WTC11 (cell line): Measurements from ENCODE around the gene KIRREL3. TPM values are rescaled to one million over a fixed set of nuclear protein-coding genes. Genes with fewer than 3 reads are reported as not detected.

Experiments used
- ATAC-seq: fragments of 200-7000 bp; cut with Tn5 transposase; 2 replicates; pipeline ENCODE4 v1.10.0; 2021; ENCODE audit warnings: mild to moderate bottlenecking, moderate library complexity
- CTCF ChIA-PET: fragments of 300-600 bp; sonication (Branson Sonifier 250); formaldehyde crosslinking; loops from one replicate; lab custom pipeline; 2021; ENCODE audit warnings: antibody characterized with exemption; lab: Charles Lee
- POLR2A ChIA-PET: fragments of 350-600 bp; sonication (Branson Sonifier 250); formaldehyde crosslinking; loops from one replicate; lab custom pipeline; 2021; ENCODE audit warnings: antibody characterized with exemption; lab: Charles Lee
- DNase-seq: peaks from one replicate; pipeline ENCODE4 v3.0.0; 2021; ENCODE audit warnings: low spot score
- H3K27ac Mint-ChIP-seq: 2 replicates; pipeline ENCODE4 v1.8.0; 2021; ENCODE audit warnings: mixed read lengths
- H3K27me3 Mint-ChIP-seq: 2 replicates; pipeline ENCODE4 v1.8.0; 2021; ENCODE audit warnings: low read depth, mild to moderate bottlenecking, moderate library complexity, mixed read lengths
- H3K36me3 Mint-ChIP-seq: 2 replicates; pipeline ENCODE4 v1.8.0; 2021; ENCODE audit warnings: mixed read lengths
- H3K4me1 Mint-ChIP-seq: 2 replicates; pipeline ENCODE4 v1.8.0; 2022; ENCODE audit warnings: mixed read lengths
- H3K4me3 Mint-ChIP-seq: 2 replicates; pipeline ENCODE4 v1.8.0; 2021; ENCODE audit warnings: mild to moderate bottlenecking, moderate library complexity, mixed read lengths
- H3K9me3 Mint-ChIP-seq: 2 replicates; pipeline ENCODE4 v1.8.0; 2021; ENCODE audit warnings: mixed read lengths
- EMX1 ChIP-seq: fragments of 250-450 bp; sonication (Bioruptor Pico); IDR thresholded peaks from 2 replicates; pipeline ENCODE4 v1.8.0; 2021; ENCODE audit warnings: mild to moderate bottlenecking
- ETV6 ChIP-seq: sonication (generic); formaldehyde crosslinking; IDR thresholded peaks from 2 replicates; pipeline ENCODE4 v1.8.1; 2022; ENCODE audit warnings: mild to moderate bottlenecking, missing genetic modification reagents
- FOXK1 ChIP-seq: sonication (generic); formaldehyde crosslinking; IDR thresholded peaks from 2 replicates; pipeline ENCODE4 v1.8.0; 2022; ENCODE audit warnings: mild to moderate bottlenecking, moderate library complexity, missing genetic modification reagents
- JAZF1 ChIP-seq: fragments of 250-450 bp; sonication (Bioruptor Pico); IDR thresholded peaks from 2 replicates; pipeline ENCODE4 v1.9.0; 2021; ENCODE audit warnings: moderate library complexity, mild to moderate bottlenecking, inconsistent platforms
- PRDM15 ChIP-seq: sonication (generic); formaldehyde crosslinking; IDR thresholded peaks from 2 replicates; pipeline ENCODE4 v1.8.0; 2022; ENCODE audit warnings: missing genetic modification reagents
- PRRX2 ChIP-seq: fragments of 250-450 bp; sonication (Bioruptor Pico); IDR thresholded peaks from 2 replicates; pipeline ENCODE4 v1.8.0; 2021; ENCODE audit warnings: mild to moderate bottlenecking
- SMAD3 ChIP-seq: sonication (generic); formaldehyde crosslinking; IDR thresholded peaks from 2 replicates; pipeline ENCODE4 v1.8.0; 2022; ENCODE audit warnings: missing genetic modification reagents, mild to moderate bottlenecking, borderline replicate concordance
- SMAD4 ChIP-seq: sonication (generic); formaldehyde crosslinking; IDR thresholded peaks from 2 replicates; pipeline ENCODE4 v1.8.0; 2022; ENCODE audit warnings: mild to moderate bottlenecking, missing genetic modification reagents
- SP1 ChIP-seq: sonication (generic); formaldehyde crosslinking; conservative IDR thresholded peaks from 2 replicates; pipeline ENCODE4 v1.8.1; 2022; ENCODE audit warnings: missing genetic modification reagents
- TCF7 ChIP-seq: sonication (generic); formaldehyde crosslinking; IDR thresholded peaks from 2 replicates; pipeline ENCODE4 v1.8.0; 2022; ENCODE audit warnings: mild to moderate bottlenecking, low read depth, missing genetic modification reagents, moderate library complexity
- ZNF317 ChIP-seq: sonication (generic); formaldehyde crosslinking; IDR thresholded peaks from 2 replicates; pipeline ENCODE4 v1.8.1; 2023; ENCODE audit warnings: low read depth, mild to moderate bottlenecking, moderate library complexity, missing genetic modification reagents, borderline replicate concordance
- ZNF396 ChIP-seq: fragments of 250-450 bp; sonication (Bioruptor Pico); IDR thresholded peaks from 2 replicates; pipeline ENCODE4 v1.8.0; 2021; ENCODE audit warnings: mild to moderate bottlenecking, moderate library complexity, borderline replicate concordance
- ZNF423 ChIP-seq: fragments of 250-450 bp; sonication (Bioruptor Pico); IDR thresholded peaks from 2 replicates; pipeline ENCODE4 v2.1.2; 2022; ENCODE audit warnings: mild to moderate bottlenecking, moderate library complexity
- ZNF671 ChIP-seq: fragments of 250-450 bp; sonication (Bioruptor Pico); IDR thresholded peaks from 2 replicates; pipeline ENCODE4 v1.8.0; 2021; ENCODE audit warnings: mild to moderate bottlenecking
- total RNA-seq: library from RNA; stranded (reverse); gene quantifications from 3 replicates; pipeline ENCODE4 v1.2.3, GENCODE V29; 2021
- TF ChIP-seq, protein P1 (sequence below): sonication (generic); formaldehyde crosslinking; IDR thresholded peaks from 2 replicates; pipeline ENCODE4 v1.8.1; 2022; ENCODE audit warnings: mild to moderate bottlenecking, moderate library complexity, missing genetic modification reagents
- TF ChIP-seq, protein P2 (sequence below): sonication (generic); formaldehyde crosslinking; IDR thresholded peaks from 2 replicates; pipeline ENCODE4 v1.8.1; 2023; ENCODE audit warnings: mild to moderate bottlenecking, missing genetic modification reagents, borderline replicate concordance

Gene KIRREL3
- total RNA-seq, 1 experiment from 2014 or later: 0.59 TPM

- TF ChIP-seq, protein P1, sequence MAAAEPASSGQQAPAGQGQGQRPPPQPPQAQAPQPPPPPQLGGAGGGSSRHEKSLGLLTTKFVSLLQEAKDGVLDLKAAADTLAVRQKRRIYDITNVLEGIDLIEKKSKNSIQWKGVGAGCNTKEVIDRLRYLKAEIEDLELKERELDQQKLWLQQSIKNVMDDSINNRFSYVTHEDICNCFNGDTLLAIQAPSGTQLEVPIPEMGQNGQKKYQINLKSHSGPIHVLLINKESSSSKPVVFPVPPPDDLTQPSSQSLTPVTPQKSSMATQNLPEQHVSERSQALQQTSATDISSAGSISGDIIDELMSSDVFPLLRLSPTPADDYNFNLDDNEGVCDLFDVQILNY (CRISPR knock-in tag): no peak
- no peak for TF ChIP-seq EMX1 (CRISPR knock-in tag)
- TF ChIP-seq ZNF671 (CRISPR knock-in tag): no peak
- no peak for TF ChIP-seq TCF7 (CRISPR knock-in tag)
- no peak for TF ChIP-seq ZNF396 (CRISPR knock-in tag)
- no peak for TF ChIP-seq ETV6 (CRISPR knock-in tag)
- TF ChIP-seq SP1 (CRISPR knock-in tag): no peak
These were observed 288.5 kb downstream of the KIRREL3 start (continued) for GRCh38 chr11:126711977-126712625.

DNA sequence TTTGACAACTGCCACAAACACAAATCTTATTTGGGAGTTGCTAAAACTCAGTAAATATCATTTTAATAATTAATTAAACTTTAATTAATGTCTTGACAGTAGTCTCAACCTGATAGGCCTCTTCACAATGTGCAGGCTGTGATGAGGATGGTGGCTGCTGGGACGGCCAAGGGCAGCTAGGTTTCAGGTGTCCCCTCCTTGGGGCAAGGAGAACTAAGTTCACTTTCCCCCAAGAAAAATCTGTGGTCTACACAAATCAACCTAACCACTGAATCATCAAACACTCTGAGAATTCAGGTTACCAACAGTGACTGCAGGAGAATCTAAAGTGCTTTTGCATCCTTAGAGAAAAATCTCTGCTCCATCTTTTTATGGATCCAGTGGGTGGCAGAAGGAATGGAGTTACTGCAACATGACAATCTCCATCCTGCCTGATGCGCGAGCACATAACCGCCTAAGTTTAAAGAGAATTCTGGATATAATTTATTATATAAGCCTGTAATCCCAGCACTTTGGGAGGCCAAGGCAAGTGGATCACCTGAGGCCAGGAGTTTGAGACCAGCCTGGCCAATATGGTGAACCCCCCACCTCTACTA lies 289.7 kb downstream of the KIRREL3 start:
- ChIA-PET POLR2A (no interaction called here), CTCF (no interaction called here)
- H3K27me3 Mint-ChIP-seq: no peaks in the 10 kb centered on the region
- no peaks in the 10 kb centered on the region for H3K36me3 Mint-ChIP-seq
- H3K9me3 Mint-ChIP-seq: no peaks in the 10 kb centered on the region
- H3K4me1 Mint-ChIP-seq: peaks cover 42% of the 10 kb centered on the region
- DNase-seq (no peak), ATAC-seq (no peak)
- no peak for TF ChIP-seq PRDM15 (CRISPR knock-in tag)
- TF ChIP-seq SP1 (CRISPR knock-in tag): no peak
- TF ChIP-seq SMAD4 (CRISPR knock-in tag): no peak
- TF ChIP-seq, protein P2, sequence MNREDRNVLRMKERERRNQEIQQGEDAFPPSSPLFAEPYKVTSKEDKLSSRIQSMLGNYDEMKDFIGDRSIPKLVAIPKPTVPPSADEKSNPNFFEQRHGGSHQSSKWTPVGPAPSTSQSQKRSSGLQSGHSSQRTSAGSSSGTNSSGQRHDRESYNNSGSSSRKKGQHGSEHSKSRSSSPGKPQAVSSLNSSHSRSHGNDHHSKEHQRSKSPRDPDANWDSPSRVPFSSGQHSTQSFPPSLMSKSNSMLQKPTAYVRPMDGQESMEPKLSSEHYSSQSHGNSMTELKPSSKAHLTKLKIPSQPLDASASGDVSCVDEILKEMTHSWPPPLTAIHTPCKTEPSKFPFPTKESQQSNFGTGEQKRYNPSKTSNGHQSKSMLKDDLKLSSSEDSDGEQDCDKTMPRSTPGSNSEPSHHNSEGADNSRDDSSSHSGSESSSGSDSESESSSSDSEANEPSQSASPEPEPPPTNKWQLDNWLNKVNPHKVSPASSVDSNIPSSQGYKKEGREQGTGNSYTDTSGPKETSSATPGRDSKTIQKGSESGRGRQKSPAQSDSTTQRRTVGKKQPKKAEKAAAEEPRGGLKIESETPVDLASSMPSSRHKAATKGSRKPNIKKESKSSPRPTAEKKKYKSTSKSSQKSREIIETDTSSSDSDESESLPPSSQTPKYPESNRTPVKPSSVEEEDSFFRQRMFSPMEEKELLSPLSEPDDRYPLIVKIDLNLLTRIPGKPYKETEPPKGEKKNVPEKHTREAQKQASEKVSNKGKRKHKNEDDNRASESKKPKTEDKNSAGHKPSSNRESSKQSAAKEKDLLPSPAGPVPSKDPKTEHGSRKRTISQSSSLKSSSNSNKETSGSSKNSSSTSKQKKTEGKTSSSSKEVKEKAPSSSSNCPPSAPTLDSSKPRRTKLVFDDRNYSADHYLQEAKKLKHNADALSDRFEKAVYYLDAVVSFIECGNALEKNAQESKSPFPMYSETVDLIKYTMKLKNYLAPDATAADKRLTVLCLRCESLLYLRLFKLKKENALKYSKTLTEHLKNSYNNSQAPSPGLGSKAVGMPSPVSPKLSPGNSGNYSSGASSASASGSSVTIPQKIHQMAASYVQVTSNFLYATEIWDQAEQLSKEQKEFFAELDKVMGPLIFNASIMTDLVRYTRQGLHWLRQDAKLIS (CRISPR knock-in tag): no peak
- no peak for TF ChIP-seq PRRX2 (CRISPR knock-in tag)
- no peak for TF ChIP-seq ZNF423 (CRISPR knock-in tag)
- TF ChIP-seq FOXK1 (CRISPR knock-in tag): no peak
- TF ChIP-seq, protein P1 (CRISPR knock-in tag): no peak
- TF ChIP-seq JAZF1 (CRISPR knock-in tag): no peak
- no peak for TF ChIP-seq SMAD3 (CRISPR knock-in tag)
- TF ChIP-seq ZNF317: no peak
- no peak overlapping the region for H3K27ac Mint-ChIP-seq
- no peak overlapping the region for H3K4me3 Mint-ChIP-seq
